ENCODE data around the gene FAM124A.

FAM124A gene

GRCh38 chr13:51221108-51221507 is 1.1 kb upstream of the FAM124A start:
- in situ Hi-C loops (cut with HindIII; ENCODE audit: low pct_ligation_motif_present, low sequenced_read_pairs) = no loop called here
- peaks cover 22% of the 10 kb centered on the region for H3K27me3 ChIP-seq (replicated peaks)
- DNase-seq = no peak
- H3K4me3 ChIP-seq (ENCODE audit: low read depth, low read length) = no peak overlapping the region
- no peak overlapping the region for H3K27ac ChIP-seq
- H3K36me3 ChIP-seq (replicated peaks) = no peaks in the 10 kb centered on the region
- TF ChIP-seq, protein P1, sequence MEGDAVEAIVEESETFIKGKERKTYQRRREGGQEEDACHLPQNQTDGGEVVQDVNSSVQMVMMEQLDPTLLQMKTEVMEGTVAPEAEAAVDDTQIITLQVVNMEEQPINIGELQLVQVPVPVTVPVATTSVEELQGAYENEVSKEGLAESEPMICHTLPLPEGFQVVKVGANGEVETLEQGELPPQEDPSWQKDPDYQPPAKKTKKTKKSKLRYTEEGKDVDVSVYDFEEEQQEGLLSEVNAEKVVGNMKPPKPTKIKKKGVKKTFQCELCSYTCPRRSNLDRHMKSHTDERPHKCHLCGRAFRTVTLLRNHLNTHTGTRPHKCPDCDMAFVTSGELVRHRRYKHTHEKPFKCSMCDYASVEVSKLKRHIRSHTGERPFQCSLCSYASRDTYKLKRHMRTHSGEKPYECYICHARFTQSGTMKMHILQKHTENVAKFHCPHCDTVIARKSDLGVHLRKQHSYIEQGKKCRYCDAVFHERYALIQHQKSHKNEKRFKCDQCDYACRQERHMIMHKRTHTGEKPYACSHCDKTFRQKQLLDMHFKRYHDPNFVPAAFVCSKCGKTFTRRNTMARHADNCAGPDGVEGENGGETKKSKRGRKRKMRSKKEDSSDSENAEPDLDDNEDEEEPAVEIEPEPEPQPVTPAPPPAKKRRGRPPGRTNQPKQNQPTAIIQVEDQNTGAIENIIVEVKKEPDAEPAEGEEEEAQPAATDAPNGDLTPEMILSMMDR (IDR thresholded peaks at IDR 0.05; ENCODE audit: low read depth, low read length, missing control alignments) = no peak

GRCh38 chr13:51221674-51222036 is 543 bp upstream of the FAM124A start:
- TF ChIP-seq, protein P1 (IDR thresholded peaks at IDR 0.05; ENCODE audit: low read depth, low read length, missing control alignments) = no peak
- Histone ChIP-seq H3K27me3 (replicated peaks) (peaks cover 22% of the 10 kb centered on the region), H3K27ac (no peak overlapping the region), H3K36me3 (replicated peaks) (no peaks in the 10 kb centered on the region), H3K4me3 (ENCODE audit: low read depth, low read length) (peak overlapping the region; percentile 72)
- no peak for DNase-seq
- in situ Hi-C loops (cut with HindIII; ENCODE audit: low pct_ligation_motif_present, low sequenced_read_pairs) = no loop called here

GRCh38 chr13:51222686-51223559 is 725 bp downstream of the FAM124A start:
- Histone ChIP-seq H3K27me3 (replicated peaks) (peaks cover 22% of the 10 kb centered on the region), H3K36me3 (replicated peaks) (no peaks in the 10 kb centered on the region), H3K27ac (no peak overlapping the region), H3K4me3 (ENCODE audit: low read depth, low read length) (peak overlapping the region; percentile 54)
- TF ChIP-seq, protein P1 (IDR thresholded peaks at IDR 0.05; ENCODE audit: low read depth, low read length, missing control alignments) = peak; percentile 47
- in situ Hi-C loops (cut with HindIII; ENCODE audit: low pct_ligation_motif_present, low sequenced_read_pairs) = no loop called here
- no peak for DNase-seq

GRCh38 chr13:51223560-51224270 is 1.5 kb downstream of the FAM124A start:
- TF ChIP-seq, protein P1 (IDR thresholded peaks at IDR 0.05; ENCODE audit: low read depth, low read length, missing control alignments) = no peak
- DNase-seq = no peak
- Histone ChIP-seq H3K4me3 (ENCODE audit: low read depth, low read length) (no peak overlapping the region), H3K27me3 (replicated peaks) (peaks cover 22% of the 10 kb centered on the region), H3K36me3 (replicated peaks) (no peaks in the 10 kb centered on the region), H3K27ac (no peak overlapping the region)
- in situ Hi-C loops (cut with HindIII; ENCODE audit: low pct_ligation_motif_present, low sequenced_read_pairs) = no loop called here

GRCh38 chr13:51225029-51225428 is 2.8 kb downstream of the FAM124A start:
- no peak overlapping the region for H3K27ac ChIP-seq
- TF ChIP-seq, protein P1 (IDR thresholded peaks at IDR 0.05; ENCODE audit: low read depth, low read length, missing control alignments) = no peak
- in situ Hi-C loops (cut with HindIII; ENCODE audit: low pct_ligation_motif_present, low sequenced_read_pairs) = no loop called here
- H3K36me3 ChIP-seq (replicated peaks) = no peaks in the 10 kb centered on the region
- peaks cover 24% of the 10 kb centered on the region for H3K27me3 ChIP-seq (replicated peaks)
- no peak overlapping the region for H3K4me3 ChIP-seq (ENCODE audit: low read depth, low read length)
- no peak for DNase-seq

All from brain microvascular endothelial cell (primary cell).